Measurements from ENCODE around the gene MYH16.

GRCh38 chr7:99309111-99309510, 36.5 kb downstream of the MYH16 start:
- TF ChIP-seq SUZ12 (IDR thresholded peaks at IDR 0.05; ENCODE audit: extremely low read depth, insufficient read depth, insufficient read length), result no peak
- TF ChIP-seq YY1 (IDR thresholded peaks at IDR 0.05; ENCODE audit: insufficient read depth, insufficient read length), result no peak
